GM23338 (cell line): ENCODE data around the gene SOHLH2.

Experiments
- CREB1 ChIP-seq: fragments of 250-450 bp; sonication (Bioruptor Pico); IDR thresholded peaks from 2 replicates; pipeline ENCODE4 v1.5.0; 2020; ENCODE audit warnings: low read depth, mild to moderate bottlenecking, moderate library complexity
- CTCF ChIP-seq, 2 experiments: fragments of 200-600 bp in 1 of 2; sonication (generic) in 1 of 2; conservative IDR thresholded peaks; 2 replicates each; pipeline versions ENCODE4 v1.5.1 to v1.6.1; 2016 to 2017; ENCODE audit warnings: antibody characterized with exemption in 2 of 2, low read depth in 2 of 2, mild to moderate bottlenecking in 2 of 2, moderate library complexity in 1 of 2
- ETS1 ChIP-seq: IDR thresholded peaks from 2 replicates; pipeline ENCODE4 v1.6.1; 2016; ENCODE audit warnings: antibody characterized with exemption
- EZH2 ChIP-seq: fragments of 200-600 bp; sonication (generic); IDR thresholded peaks from one replicate; pipeline ENCODE4 v1.8.0; 2017; ENCODE audit warnings: antibody characterized with exemption, mild to moderate bottlenecking, low read depth; ENCODE audit not compliant: unreplicated experiment
- EZH2phosphoT487 ChIP-seq: fragments of 200-600 bp; sonication (generic); IDR thresholded peaks from one replicate; pipeline ENCODE4 v1.8.1; 2018; ENCODE audit warnings: antibody characterized with exemption; ENCODE audit not compliant: unreplicated experiment
- JUNB ChIP-seq: IDR thresholded peaks from one replicate; pipeline ENCODE4 v1.6.1; 2016; ENCODE audit warnings: antibody characterized with exemption; ENCODE audit not compliant: unreplicated experiment
- NANOG ChIP-seq: IDR thresholded peaks from 2 replicates; pipeline ENCODE4 v1.6.1; 2016; ENCODE audit warnings: antibody characterized with exemption, borderline replicate concordance
- POLR2AphosphoS5 ChIP-seq: IDR thresholded peaks from 2 replicates; pipeline ENCODE4 v1.6.1; 2016; ENCODE audit warnings: antibody characterized with exemption, low read depth
- REST ChIP-seq: IDR thresholded peaks from one replicate; pipeline ENCODE4 v1.6.1; 2018; ENCODE audit warnings: antibody characterized with exemption; ENCODE audit not compliant: unreplicated experiment
- STAT1 ChIP-seq: IDR thresholded peaks from one replicate; pipeline ENCODE4 v1.6.1; 2016; ENCODE audit warnings: antibody characterized with exemption; ENCODE audit not compliant: unreplicated experiment
- ZNF114 ChIP-seq: fragments of 250-450 bp; sonication (Bioruptor Pico); IDR thresholded peaks from 2 replicates; pipeline ENCODE4 v1.5.0; 2020; ENCODE audit warnings: mild to moderate bottlenecking, moderate library complexity
- ZNF331 ChIP-seq: fragments of 250-450 bp; sonication (Bioruptor Pico); IDR thresholded peaks from 2 replicates; pipeline ENCODE4 v1.5.0; 2020; ENCODE audit warnings: low read depth, mild to moderate bottlenecking, moderate library complexity
- ZNF462 ChIP-seq: fragments of 250-450 bp; sonication (Bioruptor Pico); IDR thresholded peaks from 2 replicates; pipeline ENCODE4 v1.5.0; 2020; ENCODE audit warnings: mild to moderate bottlenecking, moderate library complexity

- TF ChIP-seq EZH2phosphoT487 (no peak), JUNB (no peak), CTCF (conservative IDR thresholded peaks at IDR 0.05; ENCODE audit: low read depth in 2 of 2) (no peak), REST (no peak), EZH2 (no peak), POLR2AphosphoS5 (no peak), CREB1 (CRISPR knock-in tag) (no peak), ETS1 (no peak), STAT1 (no peak), ZNF331 (CRISPR knock-in tag) (no peak), NANOG (no peak), ZNF114 (CRISPR knock-in tag) (no peak), ZNF462 (CRISPR knock-in tag) (no peak)
These were observed 50.5 kb downstream of the SOHLH2 start for GRCh38 chr13:36163809-36164308.
